NK-92 treated with Interleukin-12 subunit alpha and Interleukin-12 subunit beta, amount 100 ng/mL, for 24 hours (cell line): Measurements from ENCODE around the gene FMN1.

Experiments
- DNase-seq: peaks from one replicate; lab custom pipeline; 2025; lab: John Stamatoyannopoulos, UW

The FMN1 gene

GRCh38 chr15:33194704-33195670 is at the start of gene FMN1:
FMN1 (minus strand) TSS chr15:33194714; CDS start chr15:33154914, 39,800 bp downstream.
- no peak for DNase-seq

GRCh38 chr15:33243869-33244268 is 49.4 kb upstream of the FMN1 start:
- no peak for DNase-seq

- no peak for DNase-seq
Measured at GRCh38 chr15:33243393-33243792, 48.9 kb upstream of the FMN1 start.

- DNase-seq = no peak
Measured at GRCh38 chr15:33242669-33243191, 48.2 kb upstream of the FMN1 start.

- DNase-seq = no peak
Measured at GRCh38 chr15:33242165-33242564, 47.7 kb upstream of the FMN1 start.

- no peak for DNase-seq
Measured at GRCh38 chr15:33236841-33237509, 42.5 kb upstream of the FMN1 start.

GRCh38 chr15:33234020-33234461 is 39.5 kb upstream of the FMN1 start:
- no peak for DNase-seq

GRCh38 chr15:33226559-33227181 is 32.2 kb upstream of the FMN1 start:
- peak; percentile 19 for DNase-seq

- DNase-seq = no peak
Measured at GRCh38 chr15:33218071-33218491, 23.6 kb upstream of the FMN1 start.

GRCh38 chr15:33215941-33216872 is 21.7 kb upstream of the FMN1 start:
- DNase-seq = no peak

GRCh38 chr15:33211176-33211808 is 16.8 kb upstream of the FMN1 start:
- DNase-seq = no peak

- no peak for DNase-seq
Measured at GRCh38 chr15:33209575-33210481, 15.3 kb upstream of the FMN1 start.

- no peak for DNase-seq
Measured at GRCh38 chr15:33207646-33208045, 13.1 kb upstream of the FMN1 start.

GRCh38 chr15:33206366-33206765 is 11.9 kb upstream of the FMN1 start:
- no peak for DNase-seq

- no peak for DNase-seq
Measured at GRCh38 chr15:33204926-33205325, 10.4 kb upstream of the FMN1 start.

GRCh38 chr15:33204087-33204486 is 9.6 kb upstream of the FMN1 start:
- no peak for DNase-seq

- DNase-seq = peak; percentile 80
Measured at GRCh38 chr15:33201491-33202231, 7.1 kb upstream of the FMN1 start.

GRCh38 chr15:33200903-33201302 is 6.4 kb upstream of the FMN1 start:
- DNase-seq = no peak

- DNase-seq = no peak
Measured at GRCh38 chr15:33200444-33200843, 5.9 kb upstream of the FMN1 start.
